ENCODE results near the gene SPOCK3.

- TF ChIP-seq CTCF (IDR thresholded peaks at IDR 0.05) (no peak), POLR2A (IDR thresholded peaks at IDR 0.05) (no peak)
Observed at GRCh38 chr4:166913926-166914325, 320.4 kb downstream of the SPOCK3 start.
